Activated naive CD8-positive, alpha-beta T cell treated with anti-CD3 and anti-CD28 coated beads, Interleukin-2, amount 50 U/mL, for 24 hours (primary cell): ENCODE measurements around the gene DLG2.

Source experiments
- ATAC-seq: fragments of 150-1000 bp; cut with Tn5 transposase; one replicate; pipeline ENCODE4 v1.10.0; 2021
- DNase-seq: peaks from one replicate; pipeline ENCODE4 v3.0.0; 2021
- H3K27ac Mint-ChIP-seq: one replicate; pipeline ENCODE4 v1.8.0; 2021; ENCODE audit warnings: mild to moderate bottlenecking, mixed read lengths
- H3K27me3 Mint-ChIP-seq: one replicate; pipeline ENCODE4 v1.8.0; 2021; ENCODE audit warnings: mixed read lengths
- H3K36me3 Mint-ChIP-seq: one replicate; pipeline ENCODE4 v1.8.0; 2021; ENCODE audit warnings: low read depth, mixed read lengths
- H3K4me1 Mint-ChIP-seq: one replicate; pipeline ENCODE4 v1.8.0; 2021; ENCODE audit warnings: mixed read lengths
- H3K4me3 Mint-ChIP-seq: one replicate; pipeline ENCODE4 v1.8.0; 2021; ENCODE audit warnings: mild to moderate bottlenecking, moderate library complexity, mixed read lengths
- H3K9me3 Mint-ChIP-seq: one replicate; pipeline ENCODE4 v1.8.0; 2021; ENCODE audit warnings: mixed read lengths

The DLG2 gene

DNA sequence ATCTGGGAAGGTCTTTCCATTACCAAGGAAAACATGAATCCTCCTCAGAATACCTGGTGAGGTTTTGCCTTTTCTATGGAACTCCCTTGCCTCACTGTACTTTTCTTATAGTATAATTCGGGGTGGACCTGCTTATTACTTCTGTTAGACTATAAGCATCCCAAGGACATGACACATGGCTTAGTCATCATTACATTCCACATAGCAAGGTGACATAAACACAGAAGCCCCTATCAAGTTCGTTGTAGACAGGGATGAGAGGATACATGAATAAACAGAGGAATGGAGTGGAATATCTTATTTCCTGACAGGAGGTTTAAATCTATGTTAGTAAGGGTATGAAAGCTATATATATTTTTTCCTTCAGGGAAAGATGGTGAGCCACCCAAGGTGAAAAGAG, 1808.8 kb downstream of the DLG2 start:
- no peak for ATAC-seq

DNA sequence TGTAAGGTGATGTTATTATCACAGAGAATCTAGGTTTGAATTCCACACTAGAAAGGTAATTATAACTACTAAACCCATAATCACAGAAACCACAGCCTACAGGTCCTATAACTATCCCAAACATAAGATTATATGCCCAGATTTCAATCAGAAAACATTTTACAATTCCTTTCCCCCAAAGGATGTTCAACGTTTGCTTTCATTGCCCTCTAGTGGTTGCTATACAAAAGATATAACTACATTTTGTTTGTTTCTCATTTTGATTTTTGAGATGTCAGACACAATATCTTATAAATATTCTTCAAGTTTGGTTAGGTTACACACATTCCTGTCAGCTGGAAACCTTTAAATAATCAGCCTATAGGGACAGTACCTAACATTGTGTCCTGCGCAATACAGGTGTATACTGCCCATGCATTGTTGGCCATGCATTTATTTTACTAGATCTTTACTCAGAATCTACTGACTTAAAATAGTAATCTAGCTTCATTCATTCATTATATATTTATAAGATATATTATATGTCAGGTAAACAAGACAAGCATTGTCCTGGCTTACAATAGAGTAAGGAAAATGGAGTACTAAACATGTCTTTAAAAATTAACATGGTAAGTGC, 1810.5 kb downstream of the DLG2 start:
- Mint-ChIP-seq H3K4me1 (no peaks in the 10 kb centered on the region), H3K36me3 (no peaks in the 10 kb centered on the region), H3K27me3 (peaks cover 2% of the 10 kb centered on the region), H3K4me3 (no peak overlapping the region), H3K27ac (no peak overlapping the region), H3K9me3 (no peaks in the 10 kb centered on the region)
- no peak for ATAC-seq
- no peak for DNase-seq

More for the DNA sequence above, 1808.8 kb downstream of the DLG2 start:
- no peak overlapping the region for H3K4me3 Mint-ChIP-seq
- no peak overlapping the region for H3K27ac Mint-ChIP-seq
- H3K27me3 Mint-ChIP-seq, result peaks cover 2% of the 10 kb centered on the region
- no peaks in the 10 kb centered on the region for H3K4me1 Mint-ChIP-seq
- H3K9me3 Mint-ChIP-seq, result no peaks in the 10 kb centered on the region
- no peak for DNase-seq
- H3K36me3 Mint-ChIP-seq, result no peaks in the 10 kb centered on the region

DNA sequence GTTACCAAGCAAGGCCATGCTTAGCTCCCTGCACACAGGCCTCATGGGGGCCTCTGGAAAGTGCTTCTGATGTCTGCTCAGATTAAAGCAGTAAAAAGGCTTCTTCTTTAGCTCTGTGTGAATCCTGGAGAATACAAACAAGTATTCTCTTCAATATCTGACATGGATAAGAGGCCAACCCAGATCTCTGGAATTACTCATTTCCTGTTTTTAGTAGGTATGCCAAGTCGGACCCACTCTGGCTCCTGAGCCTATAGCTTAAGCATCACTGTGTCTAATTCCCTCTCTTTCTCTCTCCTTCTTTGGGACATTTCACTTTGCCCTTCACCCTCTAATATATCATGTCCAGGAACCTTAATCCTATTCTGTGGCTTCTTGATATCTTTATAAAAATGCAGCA, 1811.4 kb downstream of the DLG2 start:
- Mint-ChIP-seq H3K27ac (no peak overlapping the region), H3K27me3 (peaks cover 2% of the 10 kb centered on the region), H3K36me3 (no peaks in the 10 kb centered on the region), H3K4me3 (no peak overlapping the region), H3K4me1 (no peaks in the 10 kb centered on the region), H3K9me3 (no peaks in the 10 kb centered on the region)
- DNase-seq, result no peak
- ATAC-seq, result no peak

DNA sequence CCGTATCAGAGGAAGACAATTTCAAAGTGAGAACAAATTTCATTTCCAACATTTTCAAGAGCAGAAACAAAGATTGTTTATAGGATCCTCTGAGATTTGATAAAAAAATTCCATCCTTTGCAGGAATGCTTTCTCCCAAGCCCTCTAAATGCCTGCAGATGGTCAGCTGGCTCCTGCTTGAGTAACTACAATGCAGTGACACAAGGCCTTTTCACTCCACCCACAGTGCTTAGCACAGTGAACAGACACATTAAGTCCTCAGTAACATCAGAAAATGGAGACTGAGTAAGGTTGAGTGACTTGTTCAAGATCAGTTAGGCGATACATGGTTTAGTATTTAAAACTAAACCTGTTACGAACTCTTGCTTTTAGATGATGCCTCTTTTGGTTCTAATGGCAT, 1813.8 kb downstream of the DLG2 start:
- no peaks in the 10 kb centered on the region for H3K4me1 Mint-ChIP-seq
- no peak overlapping the region for H3K27ac Mint-ChIP-seq
- ATAC-seq, result no peak
- H3K9me3 Mint-ChIP-seq, result no peaks in the 10 kb centered on the region
- H3K36me3 Mint-ChIP-seq, result no peaks in the 10 kb centered on the region
- H3K4me3 Mint-ChIP-seq, result no peak overlapping the region
- H3K27me3 Mint-ChIP-seq, result peaks cover 10% of the 10 kb centered on the region
- no peak for DNase-seq

DNA sequence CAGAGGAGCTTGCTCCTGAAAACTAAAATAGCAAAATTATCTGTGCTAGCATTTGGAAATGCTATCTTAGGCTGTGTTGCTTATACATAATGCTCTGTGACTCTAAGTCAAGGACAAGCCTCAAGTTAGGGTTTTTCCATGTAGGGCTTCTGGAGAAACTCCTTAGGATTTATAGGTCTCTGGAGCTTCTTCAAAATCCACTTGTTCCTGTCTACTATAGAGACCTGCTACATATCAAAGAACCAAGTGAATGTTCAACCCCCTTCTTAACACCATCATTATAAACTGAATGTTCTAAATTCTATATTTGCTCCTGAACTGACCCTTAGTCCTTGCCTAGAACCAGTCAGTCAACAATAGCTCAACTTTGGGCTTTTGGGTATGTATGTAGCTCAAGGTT, 1817.9 kb downstream of the DLG2 start:
- H3K27me3 Mint-ChIP-seq, result peaks cover 7% of the 10 kb centered on the region
- ATAC-seq (no peak), DNase-seq (no peak)
- no peaks in the 10 kb centered on the region for H3K36me3 Mint-ChIP-seq
- no peaks in the 10 kb centered on the region for H3K4me1 Mint-ChIP-seq
- no peak overlapping the region for H3K27ac Mint-ChIP-seq
- no peak overlapping the region for H3K4me3 Mint-ChIP-seq
- H3K9me3 Mint-ChIP-seq, result no peaks in the 10 kb centered on the region

DNA sequence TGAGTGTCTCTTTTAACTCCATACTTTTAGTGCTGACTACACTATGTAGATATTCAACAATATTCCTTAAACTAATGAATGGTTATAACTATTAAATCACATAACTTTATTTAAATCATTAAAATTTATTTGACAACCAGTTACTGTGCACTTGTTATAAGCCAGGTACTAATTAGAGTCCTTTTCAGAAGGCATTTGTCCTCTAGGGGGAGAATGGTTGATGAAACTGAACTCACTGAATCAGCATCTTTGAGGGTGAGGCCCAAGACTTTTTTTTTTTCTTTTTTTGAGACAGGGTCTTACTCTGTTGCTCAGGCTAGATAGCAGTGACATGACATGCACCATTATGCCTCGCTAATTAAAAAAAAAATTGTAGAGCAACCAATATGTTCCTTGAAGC, 1825.3 kb downstream of the DLG2 start:
- Mint-ChIP-seq H3K27ac (no peak overlapping the region), H3K4me1 (no peaks in the 10 kb centered on the region), H3K36me3 (no peaks in the 10 kb centered on the region), H3K9me3 (no peaks in the 10 kb centered on the region), H3K4me3 (no peak overlapping the region), H3K27me3 (peaks cover 4% of the 10 kb centered on the region)
- DNase-seq (no peak), ATAC-seq (no peak)

DNA sequence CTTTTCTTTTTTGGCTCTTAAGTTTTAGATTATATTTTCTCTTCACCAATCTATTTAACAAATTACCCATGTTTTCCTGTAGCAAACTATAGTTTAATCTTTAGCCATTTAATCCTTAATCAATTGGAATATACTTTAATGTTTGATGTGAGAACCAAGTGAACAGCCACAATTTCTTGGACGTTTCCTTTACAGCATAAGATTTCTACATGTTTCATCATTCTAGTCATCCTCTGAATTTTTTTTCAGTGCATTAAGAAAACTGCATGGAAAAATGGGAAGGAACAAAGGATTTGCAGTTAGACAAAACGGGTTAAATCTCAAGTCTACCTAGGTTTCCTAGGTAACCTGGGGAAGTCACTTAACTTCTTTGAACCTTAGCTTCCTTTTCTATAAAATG, 1833.8 kb downstream of the DLG2 start:
- Mint-ChIP-seq H3K4me3 (no peak overlapping the region), H3K27me3 (peaks cover 8% of the 10 kb centered on the region), H3K36me3 (no peaks in the 10 kb centered on the region), H3K27ac (no peak overlapping the region), H3K9me3 (no peaks in the 10 kb centered on the region), H3K4me1 (no peaks in the 10 kb centered on the region)
- DNase-seq (no peak), ATAC-seq (no peak)

DNA sequence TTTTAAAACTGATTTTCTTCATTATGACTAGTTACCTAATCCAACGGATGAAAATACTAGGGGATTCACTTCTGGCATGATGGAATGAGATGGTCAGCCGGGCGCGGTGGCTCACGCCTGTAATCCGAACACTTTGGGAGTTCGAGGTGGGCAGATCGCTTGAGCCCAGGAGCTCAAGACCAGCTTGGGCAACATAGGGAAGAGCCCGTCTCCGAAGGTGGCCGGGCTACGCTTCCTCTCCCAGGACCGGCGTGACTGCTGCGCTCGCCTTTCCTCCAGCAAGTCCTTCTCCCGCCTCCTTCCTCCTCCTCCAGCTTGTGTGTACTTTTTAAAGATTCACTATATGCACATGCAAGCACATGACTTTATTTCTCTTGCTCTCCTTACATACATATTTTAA, 1835.6 kb downstream of the DLG2 start:
- no peaks in the 10 kb centered on the region for H3K4me1 Mint-ChIP-seq
- H3K27ac Mint-ChIP-seq, result no peak overlapping the region
- DNase-seq (no peak), ATAC-seq (no peak)
- no peaks in the 10 kb centered on the region for H3K36me3 Mint-ChIP-seq
- peaks cover 3% of the 10 kb centered on the region for H3K27me3 Mint-ChIP-seq
- H3K9me3 Mint-ChIP-seq, result no peaks in the 10 kb centered on the region
- no peak overlapping the region for H3K4me3 Mint-ChIP-seq

DNA sequence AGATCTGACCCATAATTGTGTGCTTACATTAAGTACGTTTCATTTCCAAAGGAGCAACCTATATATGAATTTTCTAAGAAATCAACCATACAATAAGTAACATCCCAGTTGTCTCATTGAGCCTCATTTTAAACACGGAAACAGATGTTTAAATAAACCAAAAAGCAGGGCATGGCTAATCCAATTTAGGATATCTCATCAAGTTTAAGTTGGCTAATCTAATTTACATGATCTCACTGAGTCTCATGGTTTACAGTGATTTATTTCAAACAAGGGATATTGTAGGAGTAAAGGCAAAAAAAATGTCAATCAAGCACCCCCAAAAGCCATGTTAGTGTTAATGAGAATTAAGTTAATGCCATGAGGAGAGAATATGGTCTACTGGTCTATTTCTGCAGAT, 1841.2 kb downstream of the DLG2 start:
- H3K4me3 Mint-ChIP-seq, result no peak overlapping the region
- DNase-seq (no peak), ATAC-seq (no peak)
- no peaks in the 10 kb centered on the region for H3K36me3 Mint-ChIP-seq
- no peaks in the 10 kb centered on the region for H3K9me3 Mint-ChIP-seq
- no peak overlapping the region for H3K27ac Mint-ChIP-seq
- H3K4me1 Mint-ChIP-seq, result no peaks in the 10 kb centered on the region
- H3K27me3 Mint-ChIP-seq, result peaks cover 4% of the 10 kb centered on the region

DNA sequence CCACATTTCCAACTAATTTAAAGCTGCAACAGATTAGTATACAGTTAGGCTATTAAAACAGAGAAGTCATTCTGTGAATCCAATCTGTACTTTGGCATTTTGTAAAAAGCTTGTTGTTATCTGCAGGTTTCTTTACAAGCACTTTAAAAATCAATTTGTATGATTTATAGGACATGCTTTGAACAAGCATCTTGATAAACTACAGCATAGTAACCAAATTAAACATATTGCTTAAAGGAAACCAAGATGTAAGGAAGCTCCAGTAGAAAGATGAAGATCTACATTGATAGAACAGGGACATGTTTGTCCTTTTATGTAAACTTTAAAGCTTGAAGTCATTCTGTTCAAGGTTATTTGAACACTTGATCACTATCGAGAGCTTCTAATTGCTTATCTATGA, 1842.7 kb downstream of the DLG2 start:
- no peaks in the 10 kb centered on the region for H3K4me1 Mint-ChIP-seq
- no peaks in the 10 kb centered on the region for H3K9me3 Mint-ChIP-seq
- H3K4me3 Mint-ChIP-seq, result no peak overlapping the region
- no peak overlapping the region for H3K27ac Mint-ChIP-seq
- DNase-seq (no peak), ATAC-seq (no peak)
- H3K36me3 Mint-ChIP-seq, result no peaks in the 10 kb centered on the region
- peaks cover 4% of the 10 kb centered on the region for H3K27me3 Mint-ChIP-seq

DNA sequence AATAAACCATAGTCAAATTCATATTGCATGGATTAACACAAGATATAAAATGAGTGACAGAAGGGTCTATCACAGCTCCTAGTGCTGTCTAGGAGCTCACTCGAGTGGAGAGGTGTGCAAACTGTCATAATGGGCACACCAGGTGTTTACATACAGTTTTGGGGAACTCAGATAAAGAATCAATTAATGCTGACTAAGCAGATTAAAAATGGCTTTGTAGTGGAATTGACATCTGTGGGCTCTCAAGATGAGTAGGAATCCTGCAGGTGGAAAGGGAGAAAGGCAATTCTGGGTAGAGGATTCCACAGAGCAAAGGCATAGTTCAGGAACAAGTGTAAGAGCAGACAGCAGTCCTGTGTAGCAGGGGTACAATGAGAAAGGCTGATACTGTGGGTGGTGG, 1844.8 kb downstream of the DLG2 start:
- Mint-ChIP-seq H3K4me1 (no peaks in the 10 kb centered on the region), H3K36me3 (no peaks in the 10 kb centered on the region), H3K27me3 (peaks cover 4% of the 10 kb centered on the region), H3K4me3 (no peak overlapping the region), H3K9me3 (no peaks in the 10 kb centered on the region), H3K27ac (no peak overlapping the region)
- ATAC-seq (no peak), DNase-seq (no peak)

DNA sequence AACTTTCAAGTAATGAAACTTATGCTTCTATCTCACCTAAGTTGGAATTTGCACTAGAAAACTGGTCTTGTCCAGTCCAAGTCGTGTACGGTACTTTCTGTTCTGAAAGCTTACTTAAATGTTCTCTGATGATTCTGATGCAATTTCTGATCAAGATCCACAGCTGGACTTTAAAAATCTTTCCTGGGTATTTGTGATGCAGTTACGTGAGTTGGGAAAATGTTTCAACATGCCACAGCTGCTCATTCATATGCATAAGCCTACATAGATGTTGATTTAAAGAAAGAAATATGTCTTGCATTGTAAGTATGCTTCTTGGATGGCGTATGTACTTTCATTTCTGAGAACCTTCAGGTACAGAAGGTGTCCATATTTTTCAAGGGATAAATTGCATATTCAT, 1847.3 kb downstream of the DLG2 start:
- Mint-ChIP-seq H3K4me1 (no peaks in the 10 kb centered on the region), H3K27me3 (peaks cover 4% of the 10 kb centered on the region), H3K4me3 (no peak overlapping the region), H3K27ac (no peak overlapping the region), H3K36me3 (no peaks in the 10 kb centered on the region), H3K9me3 (no peaks in the 10 kb centered on the region)
- ATAC-seq (no peak), DNase-seq (no peak)

DNA sequence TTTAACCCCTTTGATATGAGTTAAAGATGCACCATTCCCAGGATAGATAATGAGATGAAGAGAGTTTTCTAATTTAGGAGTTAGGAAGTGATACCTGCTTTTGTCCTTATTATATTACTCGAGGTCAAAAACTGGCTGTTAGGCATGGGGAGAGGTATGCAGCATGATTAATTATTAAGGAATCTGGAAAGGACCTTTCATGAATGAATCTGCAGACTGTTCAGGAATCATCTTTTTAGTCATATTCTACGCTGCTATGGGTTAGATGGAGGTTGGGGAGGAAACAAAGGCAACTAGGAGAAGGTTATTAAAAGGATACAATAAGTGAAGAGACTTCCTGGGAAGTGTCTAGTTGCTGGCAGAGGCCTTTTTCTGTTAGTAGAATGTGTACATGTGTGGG, 1848.5 kb downstream of the DLG2 start:
- peaks cover 4% of the 10 kb centered on the region for H3K27me3 Mint-ChIP-seq
- H3K4me1 Mint-ChIP-seq, result no peaks in the 10 kb centered on the region
- DNase-seq (no peak), ATAC-seq (no peak)
- H3K9me3 Mint-ChIP-seq, result no peaks in the 10 kb centered on the region
- H3K4me3 Mint-ChIP-seq, result no peak overlapping the region
- no peaks in the 10 kb centered on the region for H3K36me3 Mint-ChIP-seq
- no peak overlapping the region for H3K27ac Mint-ChIP-seq

DNA sequence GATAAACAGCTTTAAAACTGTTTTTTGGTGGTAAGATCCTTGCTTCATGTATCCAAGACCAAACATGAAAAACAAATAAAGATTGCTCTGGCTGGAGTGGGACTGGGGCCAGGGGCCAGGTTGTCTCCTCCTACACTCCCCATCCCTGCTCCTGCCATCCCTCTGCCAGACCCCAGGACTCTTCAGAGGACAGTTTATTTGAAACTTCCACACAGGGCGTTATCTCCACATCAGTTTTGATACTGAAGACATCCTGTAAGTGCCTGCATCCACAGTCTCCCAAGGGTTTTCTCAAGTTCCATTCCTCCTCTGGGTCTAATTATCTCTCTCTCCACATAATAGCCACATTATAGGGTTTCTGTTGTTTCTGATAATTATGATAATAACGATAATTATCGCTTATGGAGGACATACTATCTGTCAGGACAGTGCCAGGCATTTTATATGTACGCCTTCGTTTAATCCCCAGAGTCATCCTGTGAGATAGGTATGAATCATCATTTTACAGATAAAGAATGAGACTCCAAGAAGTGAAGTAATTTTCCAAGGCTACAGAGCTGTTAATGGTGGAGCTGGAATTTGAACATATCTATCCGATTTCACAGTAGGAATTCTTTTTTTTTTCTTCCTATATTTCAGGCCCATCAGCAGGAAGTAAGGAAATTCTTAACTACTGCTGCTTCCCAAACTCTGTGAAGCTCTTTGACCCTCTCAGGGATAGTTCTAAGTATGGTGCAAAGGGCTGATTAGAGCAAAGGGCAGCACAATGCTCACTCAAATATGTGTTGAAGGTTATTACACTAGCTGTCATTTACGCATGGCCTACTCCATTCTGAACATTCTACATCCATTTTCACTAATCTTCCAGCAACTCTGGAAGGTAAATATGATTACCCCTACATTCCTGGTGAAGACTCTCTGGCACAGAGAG, 1852.9 kb downstream of the DLG2 start:
- H3K4me3 Mint-ChIP-seq, result no peak overlapping the region

DNA sequence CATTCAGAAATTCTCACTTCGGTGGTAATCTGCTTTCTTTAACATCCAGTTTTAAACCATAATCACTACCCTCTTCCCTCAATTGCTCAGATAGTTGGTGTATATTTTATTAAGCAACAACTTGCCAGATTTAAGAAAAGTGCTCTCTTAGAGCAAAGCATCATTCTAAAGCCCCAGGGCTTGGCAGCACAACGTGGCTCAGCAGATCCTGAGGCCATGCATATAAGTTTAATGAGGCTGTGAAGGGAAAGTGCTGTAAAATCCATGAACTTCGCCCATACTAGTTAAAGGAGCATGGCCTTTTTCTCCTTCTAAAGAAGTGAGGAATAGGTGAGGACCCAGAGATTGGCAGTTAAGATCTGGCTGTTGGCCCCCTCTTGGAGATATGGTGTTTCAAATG, 1858.7 kb downstream of the DLG2 start:
- Mint-ChIP-seq H3K36me3 (no peaks in the 10 kb centered on the region), H3K4me3 (no peak overlapping the region), H3K9me3 (no peaks in the 10 kb centered on the region), H3K27ac (no peak overlapping the region), H3K27me3 (peaks cover 7% of the 10 kb centered on the region), H3K4me1 (no peaks in the 10 kb centered on the region)
- DNase-seq, result no peak
- no peak for ATAC-seq

More for the DNA sequence above, 1852.9 kb downstream of the DLG2 start:
- Mint-ChIP-seq H3K27me3 (peaks cover 7% of the 10 kb centered on the region), H3K9me3 (no peaks in the 10 kb centered on the region), H3K27ac (no peak overlapping the region), H3K4me1 (no peaks in the 10 kb centered on the region), H3K36me3 (no peaks in the 10 kb centered on the region)
- DNase-seq, result no peak
- no peak for ATAC-seq
